GM18519 (cell line): ENCODE results near the gene TSHZ1.

Experiments
- ATAC-seq: cut with Tn5 transposase; IDR thresholded peaks from one replicate; pipeline ENCODE4 v1.9.1; 2021; ENCODE audit warnings: mild to moderate bottlenecking, moderate library complexity; ENCODE audit not compliant: unreplicated experiment, low FRiP score

Gene TSHZ1

GRCh38 chr18:75241705-75242104, 31.1 kb downstream of the TSHZ1 start:
- ATAC-seq = no peak

DNA sequence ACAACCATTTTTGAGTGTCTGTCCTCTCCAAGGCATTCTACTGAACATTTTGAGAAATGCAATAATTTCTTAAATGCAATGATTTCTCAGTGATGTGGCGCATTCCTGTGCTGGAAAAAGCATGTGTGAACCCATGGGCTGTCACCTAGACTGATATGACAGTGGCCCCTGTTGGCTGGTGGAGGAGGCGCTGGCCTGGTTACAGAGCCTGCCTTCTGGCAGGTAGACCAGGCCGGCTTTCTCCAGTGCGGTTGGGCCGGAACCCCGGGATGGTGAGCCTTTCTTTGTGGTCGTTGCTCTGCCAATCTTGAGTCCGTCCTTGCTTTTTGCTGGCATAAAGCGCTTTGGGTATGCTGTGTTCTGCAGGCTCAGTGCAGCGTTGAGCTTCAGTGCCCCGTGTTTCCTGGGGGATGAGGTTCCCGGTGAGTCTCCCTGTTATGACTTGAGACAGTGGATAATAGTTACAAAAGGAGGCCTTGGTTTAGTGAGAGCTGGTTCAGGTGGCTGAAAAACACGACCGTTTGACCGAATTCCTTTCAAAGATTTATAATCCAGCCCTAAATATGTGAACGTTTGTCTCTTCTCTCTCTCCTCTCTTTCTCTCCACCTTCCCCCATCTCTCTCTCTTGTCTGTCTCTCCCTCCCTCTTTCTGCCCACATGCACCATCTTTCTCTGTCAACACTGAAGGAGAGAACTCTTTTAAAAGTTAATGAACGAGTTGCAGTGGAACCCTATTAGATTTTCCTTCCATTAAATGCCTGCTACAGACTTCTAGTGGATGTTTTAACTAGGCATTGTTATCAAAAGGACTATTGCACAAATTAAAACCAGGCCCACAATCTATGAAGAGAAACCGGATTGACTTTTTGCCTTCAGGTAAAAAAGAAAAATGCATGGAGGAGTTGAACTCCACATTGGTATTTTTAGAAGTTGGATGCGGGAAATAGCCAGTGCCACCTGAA, 34.0 kb downstream of the TSHZ1 start:
- ATAC-seq = no peak

GRCh38 chr18:75246721-75247610, 36.4 kb downstream of the TSHZ1 start:
- ATAC-seq = no peak

- ATAC-seq = peak; percentile 51
Measured at GRCh38 chr18:75247611-75248421, 37.2 kb downstream of the TSHZ1 start.

DNA sequence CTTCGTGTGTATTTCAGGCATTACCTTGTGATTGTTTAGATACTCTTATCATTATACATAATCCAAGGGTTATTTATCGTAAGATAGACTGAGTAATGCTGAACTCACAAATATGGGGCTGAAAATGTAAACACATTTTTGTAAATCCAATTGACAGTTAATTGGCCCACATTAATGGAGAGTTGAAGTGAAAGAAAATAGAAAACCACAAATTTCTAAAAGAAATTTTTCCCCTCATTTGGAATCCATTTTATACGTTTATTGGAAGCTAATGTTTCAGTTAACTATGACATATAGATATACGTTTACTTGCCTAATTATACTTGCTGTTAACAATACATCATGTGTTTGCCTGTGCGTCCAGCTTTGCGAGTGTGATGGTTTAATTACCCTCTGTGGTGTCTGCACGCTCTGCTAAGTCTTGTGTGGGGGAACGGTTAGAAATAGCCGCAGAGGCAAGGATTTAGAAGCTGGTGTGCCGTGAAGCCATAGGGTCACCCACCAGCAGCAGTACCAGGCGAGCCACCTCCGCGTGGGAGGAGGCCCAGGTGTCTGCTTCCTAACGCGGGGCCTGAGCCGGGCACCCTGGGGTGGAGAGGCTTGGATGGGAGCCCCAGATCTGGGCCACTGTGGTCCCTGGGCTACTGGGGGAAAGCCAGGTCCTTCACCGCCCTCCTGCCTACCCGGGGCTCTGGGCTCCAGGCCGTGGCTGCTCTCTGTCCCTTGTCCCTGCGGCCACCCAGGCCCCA, 38.0 kb downstream of the TSHZ1 start:
- no peak for ATAC-seq

- no peak for ATAC-seq
Measured at GRCh38 chr18:75249175-75249518, 38.5 kb downstream of the TSHZ1 start.

- ATAC-seq = no peak
Measured at GRCh38 chr18:75249672-75250470, 39.3 kb downstream of the TSHZ1 start.

- no peak for ATAC-seq
Measured at GRCh38 chr18:75250471-75250821, 39.8 kb downstream of the TSHZ1 start.

DNA sequence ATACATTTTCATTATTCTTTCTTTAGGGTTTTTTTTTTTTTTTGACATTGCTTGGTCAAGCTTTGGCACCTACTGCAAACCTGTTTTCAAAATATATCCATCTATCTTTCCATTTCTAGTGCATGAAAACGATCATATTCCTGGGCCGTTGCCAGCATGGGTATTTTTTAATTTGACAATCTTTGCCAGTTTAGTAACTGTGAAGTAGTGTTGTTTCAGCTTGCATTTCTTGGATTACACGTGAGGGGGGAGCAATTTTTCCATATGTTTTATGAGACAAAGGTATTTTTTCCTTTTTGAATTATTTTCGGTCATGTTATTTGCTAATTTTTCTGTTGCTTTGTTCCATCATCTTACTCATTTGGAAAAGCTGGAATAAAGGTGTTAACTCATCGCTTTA, 40.9 kb downstream of the TSHZ1 start:
- ATAC-seq = no peak

- ATAC-seq = no peak
Measured at GRCh38 chr18:75252136-75252535, 41.5 kb downstream of the TSHZ1 start.

- ATAC-seq = no peak
Measured at GRCh38 chr18:75253043-75253442, 42.4 kb downstream of the TSHZ1 start.

DNA sequence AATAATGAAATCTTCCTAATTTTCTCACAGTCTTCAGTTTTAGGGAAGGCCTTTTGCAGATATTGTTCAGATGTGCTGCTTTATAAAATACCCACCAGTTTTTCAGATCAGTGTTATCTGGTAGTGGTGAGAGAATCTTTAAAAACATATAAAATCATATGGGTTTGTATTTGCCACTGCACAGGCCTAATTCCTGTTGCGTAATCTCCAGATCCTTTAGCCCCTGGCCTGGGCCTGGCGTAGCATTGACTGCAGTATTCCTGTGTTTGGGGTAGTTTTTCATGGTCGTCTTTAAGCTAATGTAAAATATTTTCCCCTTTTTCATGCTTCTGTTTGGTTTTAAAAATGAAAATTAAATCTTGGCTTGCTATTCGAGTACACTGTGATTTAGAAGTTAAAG, 43.2 kb downstream of the TSHZ1 start:
- no peak for ATAC-seq

DNA sequence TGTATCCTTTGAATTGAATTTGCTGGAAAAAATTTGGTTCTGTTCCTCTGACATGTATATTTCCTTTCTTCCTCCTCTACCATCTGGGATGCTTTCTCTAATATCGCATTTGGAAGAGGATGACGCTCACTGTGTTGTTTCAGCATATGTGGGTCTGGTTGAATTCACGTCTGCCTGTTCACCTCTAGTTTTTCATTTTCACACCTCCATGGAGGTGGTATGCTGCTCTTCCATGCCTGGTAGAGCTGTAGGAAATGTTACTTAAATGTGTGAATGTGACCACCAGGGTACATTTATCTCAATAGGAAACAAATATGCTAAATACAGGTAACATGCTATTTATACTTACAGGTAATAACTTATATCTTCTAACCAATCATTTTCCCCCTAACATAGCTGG, 44.5 kb downstream of the TSHZ1 start:
- no peak for ATAC-seq

GRCh38 chr18:75256376-75256775, 45.8 kb downstream of the TSHZ1 start:
- ATAC-seq = no peak

DNA sequence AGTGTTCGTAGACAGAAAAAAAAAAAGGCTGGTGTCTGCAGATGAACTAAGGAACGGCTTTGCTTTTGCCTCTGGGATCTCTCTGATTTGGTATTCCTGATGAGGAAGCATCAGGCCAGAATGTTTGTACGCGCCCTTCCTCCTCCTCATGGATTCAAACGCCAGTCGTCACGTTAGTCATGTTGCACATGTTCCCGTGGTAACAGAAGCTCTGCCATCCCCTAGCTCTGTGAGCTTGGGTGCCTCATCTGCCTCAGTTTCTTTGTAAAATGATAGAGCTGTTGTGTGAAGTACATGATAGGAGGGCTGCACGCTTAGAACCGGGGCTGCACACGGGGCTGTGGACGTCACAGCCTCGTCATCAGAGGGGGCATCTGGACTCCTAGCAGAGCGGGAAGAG, 47.0 kb downstream of the TSHZ1 start:
- no peak for ATAC-seq

GRCh38 chr18:75261430-75262223, 51.0 kb downstream of the TSHZ1 start:
- peak; percentile 81 for ATAC-seq

DNA sequence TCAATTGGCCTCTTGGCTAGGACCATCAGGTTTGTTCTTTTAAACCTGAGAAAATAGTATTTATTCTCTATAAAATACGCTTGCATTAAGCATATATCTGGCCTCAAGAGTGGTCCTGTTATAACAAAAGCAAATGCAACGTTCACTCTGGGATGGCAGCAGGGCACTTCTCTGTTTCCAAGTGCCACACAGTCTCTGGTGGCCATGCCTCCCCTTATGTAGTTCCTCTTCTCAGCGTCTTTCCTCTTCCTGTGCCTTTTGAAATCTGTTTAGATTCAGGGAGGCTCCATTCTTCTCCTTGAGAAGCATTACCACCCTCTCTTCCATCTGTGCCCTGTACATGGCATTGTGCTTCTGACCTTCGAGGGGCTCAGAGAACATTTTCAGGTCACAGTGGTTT, 51.9 kb downstream of the TSHZ1 start:
- ATAC-seq = no peak

DNA sequence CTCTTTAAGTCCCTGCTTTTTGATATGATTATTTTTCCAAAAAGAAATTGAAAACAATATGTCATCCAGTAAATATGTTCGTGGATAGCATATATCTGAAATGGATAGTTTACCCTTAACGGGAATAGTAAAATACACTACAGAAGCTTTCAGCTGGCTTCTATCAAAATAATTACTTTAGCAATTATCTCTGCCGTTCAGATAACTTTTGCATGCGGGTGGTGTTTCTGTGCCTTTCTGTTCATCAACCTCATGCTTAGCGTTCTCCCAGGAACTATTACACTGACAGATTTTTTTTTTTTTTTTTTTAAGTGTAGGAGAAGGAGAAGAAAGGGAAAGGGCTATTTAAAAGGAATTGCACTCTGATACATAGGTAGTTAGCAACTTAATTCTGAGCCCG, 53.6 kb downstream of the TSHZ1 start:
- ATAC-seq = no peak
